ENCODE results near the gene POLR3F. TPM values are rescaled to one million over a fixed set of nuclear protein-coding genes. Genes with fewer than 3 reads are reported as not detected.

Gene POLR3F
- total RNA-seq, 1 donor: 13.7 TPM

- peak; percentile 52 for DNase-seq (ENCODE audit: low read depth)
- no peak for TF ChIP-seq CTCF (IDR thresholded peaks at IDR 0.05; ENCODE audit: insufficient read depth, low read length)
- no peak overlapping the region for H3K4me3 ChIP-seq (ENCODE audit: low read depth, low read length)
Observed at GRCh38 chr20:18504479-18505060, 37.4 kb downstream of the POLR3F start.

GRCh38 chr20:18506744-18507143 is 39.6 kb downstream of the POLR3F start:
- H3K4me3 ChIP-seq (ENCODE audit: low read depth, low read length): peak overlapping the region; percentile 96
- TF ChIP-seq CTCF (IDR thresholded peaks at IDR 0.05; ENCODE audit: insufficient read depth, low read length): no peak
- DNase-seq (ENCODE audit: low read depth): no peak

DNA sequence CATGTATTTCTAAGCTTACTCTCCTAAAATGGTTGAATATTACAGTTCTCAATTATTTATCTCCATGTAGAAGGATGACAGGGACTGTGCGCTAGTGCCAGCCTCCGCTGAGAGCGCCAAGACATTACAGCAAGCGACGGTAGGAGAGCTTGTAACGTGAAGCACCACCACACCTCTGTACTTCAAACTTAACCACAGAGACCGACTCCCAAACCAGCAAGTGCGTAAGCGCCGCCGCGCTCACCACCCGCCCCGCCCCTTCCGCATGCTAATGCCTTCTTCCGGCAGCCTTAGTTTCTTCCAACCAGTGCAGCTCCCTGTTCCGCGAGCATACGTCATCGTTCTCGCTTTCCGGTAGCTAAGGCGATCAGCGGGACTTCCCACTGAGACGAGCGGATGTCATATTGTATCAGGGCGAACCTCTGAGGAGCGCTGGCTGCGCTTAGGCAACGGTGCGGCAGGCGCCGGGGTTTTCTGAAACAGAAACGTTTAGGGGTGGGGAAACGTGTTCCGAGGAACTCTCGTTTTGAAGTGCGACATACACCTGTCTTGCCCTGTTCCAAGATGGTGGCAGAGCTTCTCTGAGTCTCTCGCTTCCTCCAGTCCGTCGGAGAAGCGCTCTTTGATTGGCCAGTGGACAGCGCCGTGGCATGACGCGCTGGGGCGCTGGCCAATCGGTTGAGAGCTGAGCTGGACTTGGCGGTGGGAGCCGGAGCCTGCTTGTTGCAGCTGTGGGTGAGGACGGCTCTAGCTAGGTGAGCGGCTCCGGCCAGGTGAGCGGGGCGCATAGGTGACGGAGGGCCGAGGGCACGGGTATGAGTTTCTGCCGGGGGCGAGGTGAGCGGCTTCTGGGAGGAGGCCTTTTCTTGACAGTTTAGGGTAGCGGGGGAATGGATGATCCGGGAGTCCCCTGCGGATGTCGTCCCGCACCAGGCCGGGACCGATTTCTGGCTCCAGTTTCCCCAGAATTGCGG is 40.3 kb downstream of the POLR3F start, which contains the start of gene SEC23B:
TSS of gene SEC23B (plus strand) at position 723 of the 974 bp plus-strand sequence. CDS start 2,896 bp downstream, outside the sequence.
- peak; percentile 97 for DNase-seq (ENCODE audit: low read depth)
- TF ChIP-seq CTCF (IDR thresholded peaks at IDR 0.05; ENCODE audit: insufficient read depth, low read length): no peak
- peak within 1 kb of the TSS; percentile 96 for H3K4me3 ChIP-seq (ENCODE audit: low read depth, low read length)

DNA sequence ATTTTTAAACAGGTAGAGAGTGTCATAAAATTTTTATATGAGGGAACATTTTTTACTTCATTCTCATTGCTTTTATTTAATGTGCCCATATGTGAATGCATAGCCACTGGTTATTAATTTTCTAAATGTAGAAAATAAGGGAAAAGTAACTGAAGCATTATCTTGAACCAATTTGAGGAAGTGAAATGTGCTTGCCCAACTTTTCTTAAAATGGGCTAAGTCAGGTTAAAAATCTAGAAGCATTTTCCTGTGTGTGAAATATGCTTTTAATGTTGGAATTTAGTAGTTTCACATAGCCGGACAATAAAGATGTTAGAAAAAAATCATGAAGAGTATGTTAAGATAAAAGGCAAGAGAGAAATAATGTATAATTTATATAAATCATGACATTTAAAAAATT is 44.4 kb downstream of the POLR3F start:
- no peak overlapping the region for H3K4me3 ChIP-seq (ENCODE audit: low read depth, low read length)
- no peak for DNase-seq (ENCODE audit: low read depth)
- TF ChIP-seq CTCF (IDR thresholded peaks at IDR 0.05; ENCODE audit: insufficient read depth, low read length): no peak

DNA sequence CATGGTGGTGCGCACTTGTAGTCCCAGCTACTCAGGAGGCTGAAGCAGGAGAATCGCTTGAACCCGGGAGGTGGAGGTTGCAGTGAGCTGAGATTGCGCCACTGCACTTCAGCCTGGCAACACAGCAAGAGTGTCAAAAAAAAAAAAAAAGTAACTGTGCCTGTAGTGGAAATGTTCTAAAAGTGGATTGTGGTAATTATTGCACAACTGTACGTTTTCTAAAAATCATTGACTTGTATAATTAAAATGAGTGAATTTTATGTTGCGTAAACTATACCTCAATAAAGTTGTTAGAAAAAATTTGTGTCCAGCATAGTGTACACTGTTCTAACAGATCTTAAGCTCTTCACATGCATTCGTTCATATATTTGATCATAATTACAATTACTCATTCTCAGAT is 46.0 kb downstream of the POLR3F start:
- DNase-seq (ENCODE audit: low read depth): no peak
- no peak for TF ChIP-seq CTCF (IDR thresholded peaks at IDR 0.05; ENCODE audit: insufficient read depth, low read length)
- H3K4me3 ChIP-seq (ENCODE audit: low read depth, low read length): no peak overlapping the region

- no peak overlapping the region for H3K4me3 ChIP-seq (ENCODE audit: low read depth, low read length)
- no peak for TF ChIP-seq CTCF (IDR thresholded peaks at IDR 0.05; ENCODE audit: insufficient read depth, low read length)
- DNase-seq (ENCODE audit: low read depth): no peak
Observed at GRCh38 chr20:18514127-18514526, 46.9 kb downstream of the POLR3F start.
